Activated B cell treated with CpG ODN at 0.5 μM for 24 hours (primary cell): ENCODE results near the gene PRKCH. TPM values are rescaled to one million over a fixed set of nuclear protein-coding genes. Genes with fewer than 3 reads are reported as not detected.

Experiments used
- ATAC-seq: fragments of 200-7000 bp; cut with Tn5 transposase; one replicate; pipeline ENCODE4 v1.10.0; 2021; ENCODE audit warnings: low read depth, mild to moderate bottlenecking, moderate library complexity
- CTCF ChIA-PET: fragments of 350-600 bp; sonication (Branson Sonifier 250); formaldehyde crosslinking; loops from one replicate; lab custom pipeline; 2021; ENCODE audit warnings: antibody characterized with exemption; lab: Charles Lee
- POLR2A ChIA-PET: fragments of 350-600 bp; sonication (Branson Sonifier 250); formaldehyde crosslinking; loops from one replicate; lab custom pipeline; 2021; ENCODE audit warnings: antibody characterized with exemption; lab: Charles Lee
- DNase-seq: peaks from one replicate; pipeline ENCODE4 v3.0.0; 2022
- H3K27ac Mint-ChIP-seq: one replicate; pipeline ENCODE4 v1.8.0; 2020; ENCODE audit warnings: mixed read lengths
- H3K27me3 Mint-ChIP-seq: one replicate; pipeline ENCODE4 v1.8.0; 2021; ENCODE audit warnings: mixed read lengths
- H3K36me3 Mint-ChIP-seq: one replicate; pipeline ENCODE4 v1.8.0; 2021; ENCODE audit warnings: low read depth, mixed read lengths
- H3K4me1 Mint-ChIP-seq: one replicate; pipeline ENCODE4 v1.8.0; 2021; ENCODE audit warnings: mixed read lengths
- H3K4me3 Mint-ChIP-seq: one replicate; pipeline ENCODE4 v1.8.0; 2020; ENCODE audit warnings: mild to moderate bottlenecking, mixed read lengths
- H3K9me3 Mint-ChIP-seq: one replicate; pipeline ENCODE4 v1.8.0; 2020; ENCODE audit warnings: mixed read lengths
- intact Hi-C: fragments of 100-400 bp; cut with micrococcal nuclease; formaldehyde crosslinking; loops from one replicate; pipeline ENCODE4 v1.15.1; 2024
- total RNA-seq: library from RNA; stranded (reverse); gene quantifications from 2 replicates; pipeline ENCODE4 v1.2.3, GENCODE V29; 2022
- TF ChIP-seq, protein P1 (sequence below): fragments of 200-600 bp; IDR thresholded peaks from one replicate; pipeline ENCODE4 v1.8.0; 2022; ENCODE audit warnings: antibody characterized with exemption, mild to moderate bottlenecking

The PRKCH gene
- total RNA-seq, 1 donor from 2014 or later = 4.6 TPM

GRCh38 chr14:61537563-61538463 lies 216.4 kb downstream of the PRKCH start:
- intact Hi-C loops = no loop called here
- Mint-ChIP-seq H3K27ac (no peak overlapping the region), H3K4me1 (peaks cover 14% of the 10 kb centered on the region), H3K27me3 (no peaks in the 10 kb centered on the region), H3K36me3 (no peaks in the 10 kb centered on the region), H3K9me3 (no peaks in the 10 kb centered on the region), H3K4me3 (no peak overlapping the region)
- no peak for ATAC-seq
- TF ChIP-seq, protein P1, sequence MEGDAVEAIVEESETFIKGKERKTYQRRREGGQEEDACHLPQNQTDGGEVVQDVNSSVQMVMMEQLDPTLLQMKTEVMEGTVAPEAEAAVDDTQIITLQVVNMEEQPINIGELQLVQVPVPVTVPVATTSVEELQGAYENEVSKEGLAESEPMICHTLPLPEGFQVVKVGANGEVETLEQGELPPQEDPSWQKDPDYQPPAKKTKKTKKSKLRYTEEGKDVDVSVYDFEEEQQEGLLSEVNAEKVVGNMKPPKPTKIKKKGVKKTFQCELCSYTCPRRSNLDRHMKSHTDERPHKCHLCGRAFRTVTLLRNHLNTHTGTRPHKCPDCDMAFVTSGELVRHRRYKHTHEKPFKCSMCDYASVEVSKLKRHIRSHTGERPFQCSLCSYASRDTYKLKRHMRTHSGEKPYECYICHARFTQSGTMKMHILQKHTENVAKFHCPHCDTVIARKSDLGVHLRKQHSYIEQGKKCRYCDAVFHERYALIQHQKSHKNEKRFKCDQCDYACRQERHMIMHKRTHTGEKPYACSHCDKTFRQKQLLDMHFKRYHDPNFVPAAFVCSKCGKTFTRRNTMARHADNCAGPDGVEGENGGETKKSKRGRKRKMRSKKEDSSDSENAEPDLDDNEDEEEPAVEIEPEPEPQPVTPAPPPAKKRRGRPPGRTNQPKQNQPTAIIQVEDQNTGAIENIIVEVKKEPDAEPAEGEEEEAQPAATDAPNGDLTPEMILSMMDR = no peak
- CTCF ChIA-PET = no interaction called here
- POLR2A ChIA-PET = no interaction called here
- DNase-seq = no peak

GRCh38 chr14:61538464-61539022 lies 217.2 kb downstream of the PRKCH start:
- Mint-ChIP-seq H3K27ac (no peak overlapping the region), H3K36me3 (no peaks in the 10 kb centered on the region)
- no peak for DNase-seq

GRCh38 chr14:61539631-61540030 lies 218.3 kb downstream of the PRKCH start:
- Mint-ChIP-seq H3K36me3 (no peaks in the 10 kb centered on the region), H3K9me3 (no peaks in the 10 kb centered on the region), H3K4me3 (no peak overlapping the region), H3K27me3 (no peaks in the 10 kb centered on the region), H3K4me1 (peaks cover 11% of the 10 kb centered on the region), H3K27ac (no peak overlapping the region)
- ATAC-seq (no peak), DNase-seq (no peak)
- CTCF ChIA-PET = no interaction called here
- intact Hi-C loops = no loop called here
- POLR2A ChIA-PET = no interaction called here
- TF ChIP-seq, protein P1 = no peak

More at GRCh38 chr14:61538464-61539022, 217.2 kb downstream of the PRKCH start:
- ATAC-seq = no peak
- intact Hi-C loops = no loop called here
- H3K4me3 Mint-ChIP-seq = no peak overlapping the region
- TF ChIP-seq, protein P1 = no peak
- ChIA-PET POLR2A (no interaction called here), CTCF (no interaction called here)
- H3K4me1 Mint-ChIP-seq = peaks cover 14% of the 10 kb centered on the region
- H3K9me3 Mint-ChIP-seq = no peaks in the 10 kb centered on the region
- no peaks in the 10 kb centered on the region for H3K27me3 Mint-ChIP-seq

DNA sequence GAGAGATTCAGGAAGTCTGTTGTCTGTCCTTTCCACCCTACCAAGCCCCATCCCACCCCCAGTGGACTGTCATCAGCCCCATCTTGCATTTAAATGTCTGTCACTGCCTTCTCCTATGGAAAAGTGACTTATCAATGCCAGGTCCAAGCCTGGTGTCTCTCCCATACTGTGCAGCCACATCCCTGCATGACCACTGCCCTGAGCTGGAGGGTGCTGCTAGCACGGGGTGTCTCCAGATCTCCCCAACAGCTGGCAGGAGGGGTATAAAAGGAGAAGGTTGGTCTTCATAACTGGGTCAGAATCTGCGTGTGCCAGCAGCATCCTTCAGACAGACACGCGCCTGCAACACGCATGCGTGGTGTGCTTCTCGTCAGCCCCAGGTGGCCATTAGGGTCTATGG lies 219.6 kb downstream of the PRKCH start:
- ChIA-PET POLR2A (no interaction called here), CTCF (no interaction called here)
- Mint-ChIP-seq H3K9me3 (no peaks in the 10 kb centered on the region), H3K4me3 (no peak overlapping the region), H3K27ac (no peak overlapping the region), H3K36me3 (no peaks in the 10 kb centered on the region), H3K4me1 (peaks cover 9% of the 10 kb centered on the region), H3K27me3 (no peaks in the 10 kb centered on the region)
- ATAC-seq = no peak
- intact Hi-C loops = no loop called here
- no peak for DNase-seq
- TF ChIP-seq, protein P1 = no peak
